GM10266 (cell line): ENCODE results near the gene FBXL5.
A peak's percentile ranks its signal among the peaks of the same experiment; 100 is the strongest.
"Not testable (repeated sequence)": the region's sequence is repeated elsewhere in the genome, so short reads cannot be mapped to it uniquely, and the experiment has no call there.

ENCODE experiments used
- DNase-seq: peaks from one replicate; pipeline ENCODE4 v3.0.0; 2012; ENCODE audit errors: extremely low spot score
- CTCF ChIP-seq: IDR thresholded peaks from 2 replicates; pipeline ENCODE4 v1.5.1; 2012; ENCODE audit warnings: mild to moderate bottlenecking, low read depth; ENCODE audit not compliant: control insufficient read depth, insufficient read depth; ENCODE audit errors: missing control alignments

FBXL5 gene

GRCh38 chr4:15652191-15652590 lies 3.0 kb downstream of the FBXL5 start:
- no peak for TF ChIP-seq CTCF
- no peak for DNase-seq

- DNase-seq, result no peak
- no peak for TF ChIP-seq CTCF
These were observed 3.5 kb downstream of the FBXL5 start for GRCh38 chr4:15651676-15652075.

GRCh38 chr4:15649914-15650545 lies 5.1 kb downstream of the FBXL5 start:
- peak; percentile 40 for DNase-seq
- peak; percentile 64 for TF ChIP-seq CTCF

GRCh38 chr4:15648600-15648999 lies 6.6 kb downstream of the FBXL5 start:
- no peak for TF ChIP-seq CTCF
- no peak for DNase-seq

GRCh38 chr4:15638418-15638817 lies 16.7 kb downstream of the FBXL5 start:
- DNase-seq, result no peak
- no peak for TF ChIP-seq CTCF

GRCh38 chr4:15636818-15637217 lies 18.3 kb downstream of the FBXL5 start:
- no peak for DNase-seq
- no peak for TF ChIP-seq CTCF

GRCh38 chr4:15617407-15617806 lies 37.8 kb downstream of the FBXL5 start:
- DNase-seq, result not testable (repeated sequence)

GRCh38 chr4:15614891-15615290 lies 40.3 kb downstream of the FBXL5 start:
- DNase-seq, result not testable (repeated sequence)
